NB4 (cell line): ENCODE measurements around the gene BAZ2B.

Source experiments
- DNase-seq: peaks from one replicate; pipeline ENCODE4 v3.0.0; 2010; ENCODE audit warnings: low read depth
- H3K4me3 ChIP-seq: one replicate; pipeline ENCODE4 v1.5.1; 2011; ENCODE audit warnings: mild to moderate bottlenecking, low read depth, low read length, moderate library complexity
- CTCF ChIP-seq: IDR thresholded peaks from one replicate; pipeline ENCODE4 v1.5.1; 2012; ENCODE audit warnings: low read depth, low read length
- MAX ChIP-seq: IDR thresholded peaks from 2 replicates; pipeline ENCODE4 v1.6.1; 2011; ENCODE audit warnings: low read depth, low read length
- MYC ChIP-seq: IDR thresholded peaks from 2 replicates; pipeline ENCODE4 v1.6.1; 2011; ENCODE audit warnings: low read depth, low read length
- POLR2A ChIP-seq: IDR thresholded peaks from 2 replicates; pipeline ENCODE4 v1.6.1; 2011; ENCODE audit warnings: mild to moderate bottlenecking; ENCODE audit not compliant: insufficient read length; ENCODE audit errors: extremely low read depth

Gene BAZ2B

GRCh38 chr2:159553727-159554126 lies 62.6 kb downstream of the BAZ2B start:
- no peak for DNase-seq
- no peak for TF ChIP-seq MAX
- TF ChIP-seq MYC = no peak
- TF ChIP-seq POLR2A = no peak
- no peak for TF ChIP-seq CTCF
- H3K4me3 ChIP-seq = no peak overlapping the region

GRCh38 chr2:159551806-159552205 lies 64.5 kb downstream of the BAZ2B start:
- no peak overlapping the region for H3K4me3 ChIP-seq
- no peak for DNase-seq
- no peak for TF ChIP-seq MAX
- no peak for TF ChIP-seq CTCF
- no peak for TF ChIP-seq MYC
- TF ChIP-seq POLR2A = no peak

GRCh38 chr2:159550231-159550630 lies 66.1 kb downstream of the BAZ2B start:
- no peak for TF ChIP-seq MAX

GRCh38 chr2:159549234-159549633 lies 67.1 kb downstream of the BAZ2B start:
- H3K4me3 ChIP-seq = no peak overlapping the region
- TF ChIP-seq CTCF (no peak), MAX (peak; percentile 37; the same call in 1 of the 2 replicates)
- DNase-seq = peak; percentile 42

More at GRCh38 chr2:159550231-159550630, 66.1 kb downstream of the BAZ2B start:
- DNase-seq = no peak
- H3K4me3 ChIP-seq = no peak overlapping the region

GRCh38 chr2:159546716-159547430 lies 69.5 kb downstream of the BAZ2B start:
- no peak for DNase-seq
- H3K4me3 ChIP-seq = no peak overlapping the region
- no peak for TF ChIP-seq MAX
- TF ChIP-seq MYC = no peak
- no peak for TF ChIP-seq POLR2A
- no peak for TF ChIP-seq CTCF

GRCh38 chr2:159546039-159546438 lies 70.3 kb downstream of the BAZ2B start:
- DNase-seq = no peak
- no peak overlapping the region for H3K4me3 ChIP-seq
- TF ChIP-seq MAX (no peak), CTCF (no peak), MYC (no peak), POLR2A (no peak)
